Colonic mucosa (tissue), 4 donors: ENCODE results near the gene AP1B1. TPM values are rescaled to one million over a fixed set of nuclear protein-coding genes. Genes with fewer than 3 reads are reported as not detected.
A peak's percentile ranks its signal among the peaks of the same experiment; 100 is the strongest.

Experiments used
- DNase-seq: peaks from one replicate; pipeline ENCODE4 v3.0.0-alpha.2; 2020
- H3K27ac ChIP-seq: fragments of 200-600 bp; one replicate; pipeline ENCODE4 v1.8.0; 2021
- H3K27me3 ChIP-seq: fragments of 200-600 bp; one replicate; pipeline ENCODE4 v1.8.0; 2021
- H3K36me3 ChIP-seq: fragments of 200-600 bp; one replicate; pipeline ENCODE4 v1.8.0; 2021
- H3K4me1 ChIP-seq: fragments of 200-600 bp; one replicate; pipeline ENCODE4 v1.8.0; 2021; ENCODE audit warnings: mild to moderate bottlenecking
- H3K4me3 ChIP-seq: fragments of 200-600 bp; one replicate; pipeline ENCODE4 v1.8.0; 2021
- H3K9ac ChIP-seq, 2 donors: one replicate each; pipeline ENCODE4 v1.7.0; 2013; ENCODE audit warnings: control low read depth in 2 of 2, low read depth in 2 of 2, low read length in 2 of 2
- H3K9me3 ChIP-seq: fragments of 200-600 bp; one replicate; pipeline ENCODE4 v1.8.0; 2021
- intact Hi-C: fragments of 100-400 bp; cut with DNase I; formaldehyde crosslinking; loops from one replicate; pipeline ENCODE4 v1.14.1; 2022
- total RNA-seq, 2 donors: library from RNA; stranded (reverse); fragmentation: NEBNext Ultra II Directional in 1 of 2; extraction: Animal tissue kit (Norgen Biotek cat#: 25700) in 1 of 2; gene quantifications; one replicate each; pipeline ENCODE4 v1.2.1, GENCODE V29; 2021
- TF ChIP-seq, protein P1 (sequence below): fragments of 200-600 bp; IDR thresholded peaks from one replicate; pipeline ENCODE4 v1.8.0; 2022; ENCODE audit warnings: antibody characterized with exemption, mild to moderate bottlenecking
- donor health status: healthy.
- donor health status: DM: no; HTN: no; CAD: no.
- donor health status: DM: no; HTN: no; CAD: no.

The AP1B1 gene
- total RNA-seq, 2 donors from 2014 or later = 90.4 to 120 TPM

DNA sequence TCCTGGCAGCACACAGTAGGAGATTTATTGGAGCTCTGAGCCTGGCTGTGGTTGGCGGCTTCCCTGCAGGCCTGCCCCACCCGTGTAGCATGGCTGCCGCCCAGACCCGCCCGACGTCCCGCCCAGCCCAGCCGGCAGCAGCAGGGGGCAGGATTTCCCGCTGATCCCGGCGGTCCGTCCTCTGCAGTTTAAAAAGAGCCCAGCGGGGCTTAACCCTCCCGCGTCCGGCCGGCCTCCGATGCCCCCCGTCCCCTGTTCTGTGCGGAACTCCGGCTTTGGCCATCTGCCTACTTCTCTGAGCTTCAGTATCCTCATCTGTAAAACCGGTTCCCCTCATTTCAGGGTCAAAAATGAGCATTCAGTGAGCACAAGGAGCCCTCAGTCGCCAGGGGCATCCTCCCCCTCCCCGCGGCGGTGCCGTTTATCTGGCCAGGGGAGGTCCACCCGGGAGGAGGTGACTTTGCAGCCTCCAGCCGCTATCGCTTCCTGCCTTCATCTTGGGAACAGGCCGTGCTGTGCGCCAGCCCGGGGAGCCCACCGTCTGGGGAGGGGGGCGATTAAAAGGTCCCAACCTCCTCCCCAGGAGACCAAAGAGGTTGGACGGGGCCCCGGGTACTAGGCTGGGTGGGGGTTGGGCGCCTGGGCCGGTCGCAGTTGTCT lies 82.1 kb downstream of the AP1B1 start, which contains the start of gene GAS2L1:
Gene GAS2L1, plus strand, starts transcription at position 476 of the 660 bp plus-strand sequence. CDS start 1,456 bp downstream, outside the sequence.
- Histone ChIP-seq H3K27me3 (no peaks in the 10 kb centered on the region), H3K4me1 (peaks cover 25% of the 10 kb centered on the region), H3K4me3 (peak within 1 kb of the TSS; percentile 96), H3K36me3 (no peaks in the 10 kb centered on the region), H3K27ac (peak within 1 kb of the TSS; percentile 54), H3K9me3 (no peaks in the 10 kb centered on the region), H3K9ac (peak within 1 kb of the TSS; percentile 73 to 81)
- TF ChIP-seq, protein P1, sequence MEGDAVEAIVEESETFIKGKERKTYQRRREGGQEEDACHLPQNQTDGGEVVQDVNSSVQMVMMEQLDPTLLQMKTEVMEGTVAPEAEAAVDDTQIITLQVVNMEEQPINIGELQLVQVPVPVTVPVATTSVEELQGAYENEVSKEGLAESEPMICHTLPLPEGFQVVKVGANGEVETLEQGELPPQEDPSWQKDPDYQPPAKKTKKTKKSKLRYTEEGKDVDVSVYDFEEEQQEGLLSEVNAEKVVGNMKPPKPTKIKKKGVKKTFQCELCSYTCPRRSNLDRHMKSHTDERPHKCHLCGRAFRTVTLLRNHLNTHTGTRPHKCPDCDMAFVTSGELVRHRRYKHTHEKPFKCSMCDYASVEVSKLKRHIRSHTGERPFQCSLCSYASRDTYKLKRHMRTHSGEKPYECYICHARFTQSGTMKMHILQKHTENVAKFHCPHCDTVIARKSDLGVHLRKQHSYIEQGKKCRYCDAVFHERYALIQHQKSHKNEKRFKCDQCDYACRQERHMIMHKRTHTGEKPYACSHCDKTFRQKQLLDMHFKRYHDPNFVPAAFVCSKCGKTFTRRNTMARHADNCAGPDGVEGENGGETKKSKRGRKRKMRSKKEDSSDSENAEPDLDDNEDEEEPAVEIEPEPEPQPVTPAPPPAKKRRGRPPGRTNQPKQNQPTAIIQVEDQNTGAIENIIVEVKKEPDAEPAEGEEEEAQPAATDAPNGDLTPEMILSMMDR = peak; percentile 54
- intact Hi-C loops = no loop called here
- DNase-seq = peak; percentile 90

DNA sequence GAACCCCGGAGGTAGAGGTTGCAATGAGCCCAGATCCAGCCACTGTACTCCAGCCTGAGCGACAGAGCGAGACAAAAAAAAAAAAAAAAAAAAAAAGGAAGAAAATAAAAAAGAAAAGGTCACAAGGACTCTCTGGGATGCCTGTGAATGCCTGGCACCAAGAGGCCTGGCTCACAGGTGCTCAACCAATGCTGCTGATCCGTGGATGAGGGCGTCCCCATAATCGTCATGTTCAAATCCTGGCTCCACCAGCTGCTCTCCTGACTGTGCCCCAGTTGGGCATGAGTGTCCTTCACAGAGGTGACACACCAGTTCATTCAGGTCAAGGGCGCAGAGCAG lies 82.6 kb downstream of the AP1B1 start:
- Histone ChIP-seq H3K27me3 (no peaks in the 10 kb centered on the region), H3K9ac (no peak overlapping the region), H3K4me1 (peaks cover 22% of the 10 kb centered on the region), H3K36me3 (no peaks in the 10 kb centered on the region), H3K9me3 (no peaks in the 10 kb centered on the region), H3K4me3 (no peak overlapping the region), H3K27ac (no peak overlapping the region)
- DNase-seq = no peak
- intact Hi-C loops = no loop called here
- TF ChIP-seq, protein P1 = no peak

DNA sequence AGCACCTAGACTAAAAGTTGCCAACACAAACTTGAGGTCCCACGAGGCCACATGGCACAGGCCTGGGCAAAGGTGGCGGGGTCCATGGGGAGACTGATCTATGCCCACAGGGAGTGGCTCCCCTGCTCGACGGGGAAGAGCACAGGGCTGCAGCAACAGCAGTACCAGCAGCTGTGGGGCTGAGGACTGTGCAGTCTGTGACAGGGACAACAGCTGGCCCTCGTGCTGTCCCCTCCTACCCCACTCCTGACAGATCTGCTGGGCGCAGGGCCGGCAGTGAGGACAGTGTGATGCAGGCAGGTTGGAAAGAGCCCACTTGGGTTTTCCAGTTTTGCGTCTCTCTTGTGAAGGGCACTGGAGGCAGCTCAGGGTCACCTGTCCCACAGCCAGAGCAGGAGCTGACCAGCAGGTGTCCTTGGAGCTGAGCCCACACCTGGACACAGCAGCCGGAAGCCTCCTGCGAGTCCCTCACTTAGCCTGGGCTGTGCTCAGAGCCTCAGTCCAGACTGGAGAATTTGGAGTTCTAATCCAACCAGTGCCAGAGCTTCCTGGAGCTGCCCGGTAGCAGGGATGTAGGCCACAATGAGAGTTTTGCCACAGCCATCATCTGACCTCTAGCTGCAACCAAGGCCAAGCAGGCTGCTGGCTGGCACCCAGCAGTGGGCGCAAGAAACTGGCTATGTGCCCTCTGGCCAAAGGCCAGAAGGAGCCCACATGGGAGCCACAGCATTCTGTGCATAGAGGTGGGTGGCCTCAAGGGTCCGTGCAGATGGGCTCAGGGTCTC lies 85.5 kb downstream of the AP1B1 start:
- Histone ChIP-seq H3K4me1 (no peaks in the 10 kb centered on the region), H3K36me3 (peaks cover 19% of the 10 kb centered on the region), H3K27me3 (no peaks in the 10 kb centered on the region), H3K9ac (peak overlapping the region in 1 of 2 donors; percentile 26), H3K4me3 (no peak overlapping the region), H3K9me3 (no peaks in the 10 kb centered on the region), H3K27ac (no peak overlapping the region)
- intact Hi-C loops = no loop called here
- no peak for DNase-seq
- TF ChIP-seq, protein P1 = no peak

DNA sequence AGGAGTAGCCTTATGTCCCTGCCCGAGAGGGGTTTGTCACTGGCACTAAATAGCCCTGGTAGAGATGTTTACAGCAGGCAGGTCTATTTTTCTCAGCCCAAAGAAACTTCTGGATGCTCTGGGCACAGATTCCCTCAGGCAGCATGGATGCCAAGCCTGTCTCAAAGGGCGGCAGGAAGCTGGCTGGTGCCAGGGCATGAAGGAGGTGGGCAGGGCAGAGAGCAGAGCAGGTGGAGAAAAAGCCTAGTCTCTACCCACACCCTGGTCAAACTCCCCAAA lies 86.0 kb downstream of the AP1B1 start:
- Histone ChIP-seq H3K36me3 (peaks cover 24% of the 10 kb centered on the region), H3K27ac (no peak overlapping the region)
- intact Hi-C loops = no loop called here

DNA sequence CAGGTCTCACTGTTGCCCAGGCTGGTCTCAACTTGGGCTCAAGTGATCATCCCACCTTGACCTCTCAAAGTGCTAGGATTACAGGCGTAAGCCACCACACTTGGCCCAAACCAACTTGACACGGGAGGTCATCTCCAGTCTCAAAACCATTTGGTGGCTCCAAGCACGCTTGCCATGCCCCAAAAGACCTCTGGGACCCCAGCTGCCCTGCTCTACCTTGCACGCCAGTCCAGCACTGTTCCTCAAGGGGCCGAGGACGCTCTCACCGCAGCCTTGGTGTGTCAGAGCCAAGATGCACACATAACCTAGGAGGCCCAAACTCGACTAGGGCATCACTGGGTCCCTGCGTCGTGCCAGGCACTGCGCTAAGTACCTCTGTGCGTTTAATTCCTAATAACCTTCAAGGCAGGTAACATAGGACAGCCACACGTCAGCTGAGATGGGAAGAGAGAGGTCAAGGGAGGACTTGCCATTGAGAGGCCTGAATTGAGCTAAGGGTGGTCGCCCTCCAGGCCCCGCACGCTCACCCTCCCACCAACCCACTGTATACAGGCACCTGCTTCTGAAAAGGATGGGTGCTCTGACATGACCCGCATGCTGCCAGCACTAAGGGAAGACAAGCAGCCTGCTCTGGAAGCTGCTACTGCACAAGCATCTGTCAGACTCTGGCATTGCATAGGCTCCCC lies 86.5 kb downstream of the AP1B1 start:
- TF ChIP-seq, protein P1 = no peak
- no peaks in the 10 kb centered on the region for H3K4me1 ChIP-seq
- H3K9ac ChIP-seq = peak overlapping the region in 1 of 2 donors; percentile 26
- no peak overlapping the region for H3K4me3 ChIP-seq
- H3K9me3 ChIP-seq = no peaks in the 10 kb centered on the region
- intact Hi-C loops = no loop called here
- no peak for DNase-seq
- H3K36me3 ChIP-seq = peaks cover 29% of the 10 kb centered on the region
- H3K27me3 ChIP-seq = no peaks in the 10 kb centered on the region
- no peak overlapping the region for H3K27ac ChIP-seq

More for the DNA sequence above, 86.0 kb downstream of the AP1B1 start:
- Histone ChIP-seq H3K4me1 (no peaks in the 10 kb centered on the region), H3K9me3 (no peaks in the 10 kb centered on the region), H3K9ac (peak overlapping the region in 1 of 2 donors; percentile 26), H3K27me3 (no peaks in the 10 kb centered on the region), H3K4me3 (no peak overlapping the region)
- no peak for DNase-seq
- TF ChIP-seq, protein P1 = no peak
